K562 (cell line): ENCODE results near the gene SELENOI. TPM values are rescaled to one million over a fixed set of nuclear protein-coding genes. Genes with fewer than 3 reads are reported as not detected.
A peak's percentile ranks its signal among the peaks of the same experiment; 100 is the strongest.
"Not testable (repeated sequence)": the region's sequence is repeated elsewhere in the genome, so short reads cannot be mapped to it uniquely, and the experiment has no call there.

ENCODE experiments used
- ATAC-seq: fragments of 200-7000 bp; cut with Tn5 transposase; 3 replicates; pipeline ENCODE4 v1.9.1; 2020; ENCODE audit warnings: moderate library complexity
- BruUV-seq: library from RNA; stranded (reverse); fragments of 400-500 nt; replicated peaks from 2 replicates; lab custom pipeline; 2021; lab: Mats Ljungman, UMichigan
- CTCF ChIA-PET: fragments of 300-600 bp; formaldehyde crosslinking; extraction: SDS; loops from one replicate; lab custom pipeline; 2021; ENCODE audit warnings: low intra/inter-chr PET ratio; lab: Yijun Ruan, JAX
- POLR2A ChIA-PET: fragments of 300-600, 350-650 bp; sonication (Branson Sonifier 250); formaldehyde crosslinking; extraction: SDS; loops from one replicate; lab custom pipeline; 2021; ENCODE audit warnings: antibody characterized with exemption, inconsistent platforms; lab: Yijun Ruan, JAX
- DNase-seq, 4 experiments: peaks; one replicate each; pipeline versions ENCODE4 v3.0.0 to v3.0.0-alpha.2; 2011 to 2018; ENCODE audit warnings: low spot score in 3 of 4, mixed read lengths in 3 of 4; ENCODE audit errors: extremely low read depth in 1 of 4
- FAIRE-seq: peaks from 2 replicates; lab custom pipeline; 2011; peaks lifted over from hg19 to GRCh38; lab: Jason Lieb, UNC
- H2AFZ ChIP-seq: 2 replicates; pipeline ENCODE4 v1.6.0; 2011; ENCODE audit warnings: low read depth, low read length, control low read depth, inconsistent platforms
- H3K27ac ChIP-seq: fragments of 200-600 bp; 3 replicates; pipeline ENCODE4 v1.8.0; 2011; ENCODE audit warnings: low read depth, mild to moderate bottlenecking, control low read depth, inconsistent platforms, low read length, moderate library complexity, mixed read lengths; ENCODE audit errors: extremely low read depth
- H3K27me3 ChIP-seq, 2 experiments: fragments of 300-600 bp in 1 of 2; 2 replicates in 1 of 2; 3 replicates in 1 of 2; pipeline versions ENCODE4 v1.6.0 to v1.8.0; 2011; ENCODE audit warnings: inconsistent platforms in 2 of 2, low read length in 2 of 2, mild to moderate bottlenecking in 1 of 2, mixed read lengths in 1 of 2, moderate library complexity in 1 of 2; ENCODE audit not compliant: control insufficient read depth in 2 of 2, insufficient read depth in 2 of 2
- H3K36me3 ChIP-seq: fragments of 300-600 bp; 3 replicates; pipeline ENCODE4 v1.8.0; 2011; ENCODE audit warnings: mild to moderate bottlenecking, low read length, inconsistent platforms; ENCODE audit not compliant: control insufficient read depth, insufficient read depth
- H3K4me1 ChIP-seq, 2 experiments: fragments of 200-600 bp in 1 of 2; replicated peaks in 1 of 2; 2 replicates in 1 of 2; 3 replicates in 1 of 2; pipeline versions ENCODE4 v1.5.1 to v1.8.0; 2011; ENCODE audit warnings: inconsistent platforms in 2 of 2, low read length in 2 of 2, mild to moderate bottlenecking in 1 of 2, mixed read lengths in 1 of 2, moderate library complexity in 1 of 2; ENCODE audit not compliant: control insufficient read depth in 2 of 2, insufficient read depth in 2 of 2
- H3K4me2 ChIP-seq: 2 replicates; pipeline ENCODE4 v1.6.1; 2011; ENCODE audit warnings: low read length, control low read depth, inconsistent platforms, mixed read lengths; ENCODE audit not compliant: insufficient read depth
- H3K4me3 ChIP-seq: fragments of 200-600 bp; sonication (generic), shearing (Covaris generic); 2 replicates; pipeline ENCODE4 v1.5.1; 2016; ENCODE audit warnings: control low read depth, inconsistent platforms
- H3K79me2 ChIP-seq: fragments of 200-600 bp; 3 replicates; pipeline ENCODE4 v1.8.0; 2011; ENCODE audit warnings: low read length, inconsistent platforms; ENCODE audit not compliant: control insufficient read depth, insufficient read depth
- H3K9ac ChIP-seq, 2 experiments: 2 replicates each; pipeline versions ENCODE4 v1.6.0 to v1.6.1; 2011; ENCODE audit warnings: low read depth in 2 of 2, low read length in 2 of 2, control low read depth in 1 of 2, inconsistent platforms in 1 of 2, mild to moderate bottlenecking in 1 of 2, mixed read lengths in 1 of 2; ENCODE audit not compliant: insufficient read depth in 1 of 2
- H3K9me1 ChIP-seq: one replicate; pipeline ENCODE4 v1.6.0; 2011; ENCODE audit warnings: inconsistent platforms, mild to moderate bottlenecking, low read length, moderate library complexity; ENCODE audit not compliant: control insufficient read depth, insufficient read depth
- H3K9me3 ChIP-seq: replicated peaks from 2 replicates; pipeline ENCODE4 v1.5.1; 2011; ENCODE audit warnings: low read depth, low read length, inconsistent platforms; ENCODE audit not compliant: control insufficient read depth, insufficient read depth
- H4K20me1 ChIP-seq: replicated peaks from 2 replicates; pipeline ENCODE4 v1.6.1; 2011; ENCODE audit warnings: low read length, inconsistent platforms, mixed read lengths; ENCODE audit not compliant: control insufficient read depth, insufficient read depth
- BCOR ChIP-seq: fragments of 450-650 bp; IDR thresholded peaks from 2 replicates; pipeline ENCODE4 v1.6.1; 2016
- GATAD2B ChIP-seq: fragments of 450-650 bp; IDR thresholded peaks from 2 replicates; pipeline ENCODE4 v1.6.1; 2017; ENCODE audit warnings: mild to moderate bottlenecking, borderline replicate concordance
- LARP7 ChIP-seq: fragments of 450-650 bp; IDR thresholded peaks from 2 replicates; pipeline ENCODE4 v1.6.1; 2016
- MLLT1 ChIP-seq, 2 experiments: fragments of 450-650 bp; IDR thresholded peaks; 2 replicates each; pipeline ENCODE4 v1.6.1; 2016
- RHOXF2B ChIP-seq: fragments of 250-450 bp; sonication (Bioruptor Pico); conservative IDR thresholded peaks from 2 replicates; pipeline ENCODE4 v1.5.1; 2021
- ZBTB33 ChIP-seq: sonication (generic); formaldehyde crosslinking; IDR thresholded peaks from 2 replicates; pipeline ENCODE4 v1.8.1; 2023; ENCODE audit warnings: mild to moderate bottlenecking, missing genetic modification reagents
- WGBS: fragments of 100-300 bp; shearing (Covaris generic); methylation state at CpG from one replicate; pipeline ENCODE4 v1.1.6; 2016; ENCODE audit warnings: low coverage, mixed read lengths; ENCODE audit not compliant: insufficient coverage; ENCODE audit errors: missing lambda C conversion rate; 5-methylcytosine and 5-hydroxymethylcytosine counted together
- in situ Hi-C: fragments of 300-500 bp; cut with MboI; formaldehyde crosslinking; loops from 4 replicates; pipeline ENCODE4 v1.15.0; 2018; ENCODE audit warnings: inconsistent platforms, mixed read lengths
- intact Hi-C: fragments of 100-400 bp; cut with micrococcal nuclease; formaldehyde crosslinking; loops from 2 replicates; pipeline ENCODE4 v1.14.2; 2022
- polyA plus RNA-seq, 8 experiments: library from polyadenylated mRNA; depleted of rRNA in 4 of 8; stranded (reverse) in 5 of 8; unstranded in 3 of 8; fragments of >200 nt; fragmentation: Nextera tagmentation in 2 of 8; fragmentation: Illumina TruSeq in 1 of 8; extraction: Ambion mirVana in 2 of 8; extraction: Trizol in 1 of 8; gene quantifications; 2 replicates each; pipeline versions ENCODE4 v1.2.1 to v1.2.3, GENCODE V29; 2011 to 2014; ENCODE audit warnings: inconsistent platforms in 1 of 8, missing spikeins in 1 of 8
- total RNA-seq, 7 experiments: library from RNA; depleted of rRNA in 6 of 7; stranded (reverse); fragments of >200 nt in 6 of 7; fragmentation: Illumina TruSeq in 2 of 7; extraction: Trizol in 2 of 7; gene quantifications; 2 replicates each; pipeline versions ENCODE4 v1.2.1 to v1.2.3, GENCODE V29; 2011 to 2021; ENCODE audit warnings: low replicate concordance in 1 of 7

SELENOI gene
- total and polyA plus RNA-seq, 9 of the 15 experiments (the other 6 are each of a cell fraction or from before 2014, with no cell fraction given): 9.6 to 46.9 (median 24.4) TPM

GRCh38 chr2:26352892-26353291, 6.9 kb downstream of the SELENOI start (continued):
- TF ChIP-seq GATAD2B: no peak
- TF ChIP-seq RHOXF2B (CRISPR knock-in tag): no peak

GRCh38 chr2:26354469-26354868, 8.5 kb downstream of the SELENOI start:
- ATAC-seq, BruUV-seq, H3K9me3 ChIP-seq, H3K9me1 ChIP-seq, DNase-seq, intact Hi-C loops, H4K20me1 ChIP-seq, H3K4me3 ChIP-seq, in situ Hi-C loops, H3K27me3 ChIP-seq, CTCF ChIA-PET, FAIRE-seq, H2AFZ ChIP-seq: not testable (repeated sequence)
- WGBS: 91% methylated on average over 6 of the region's 16 CpGs
- POLR2A ChIA-PET: interaction anchor here (0.7 to 8.0 kb wide), 7 partner anchors 8 to 63 kb away, joined by 3 to 64 read pairs (median 4); partner anchors contain the start of genes ADGRF3 and SELENOI
- Histone ChIP-seq H3K9ac (peak overlapping the region in 1 of 2 experiments; percentile 80; a peak in 2 of 4 replicates), H3K4me1 (peaks cover 41 to 67% of the 10 kb centered on the region in 2 experiments), H3K79me2 (peaks cover 99% of the 10 kb centered on the region), H3K27ac (peak overlapping the region; percentile 95), H3K4me2 (peak overlapping the region; percentile 81), H3K36me3 (peaks cover 44% of the 10 kb centered on the region)
- TF ChIP-seq ZBTB33 (peak; percentile 95), BCOR (0 out of 2 replicates have a peak, but pooled peaks have one; percentile 12), MLLT1 (IDR thresholded peaks at IDR 0.05) (peak in 1 of 2 experiments; percentile 88; a peak in 2 of 4 replicates), LARP7 (0 out of 2 replicates have a peak, but pooled peaks have one; percentile 24)
